ENCODE results near the gene USP3. TPM values are rescaled to one million over a fixed set of nuclear protein-coding genes. Genes with fewer than 3 reads are reported as not detected.
"Not testable (repeated sequence)": the region's sequence is repeated elsewhere in the genome, so short reads cannot be mapped to it uniquely, and the experiment has no call there.

USP3 gene
- total RNA-seq, 4 donors from 2014 or later, result 56.1 to 93.0 (median 73.7) TPM

DNA sequence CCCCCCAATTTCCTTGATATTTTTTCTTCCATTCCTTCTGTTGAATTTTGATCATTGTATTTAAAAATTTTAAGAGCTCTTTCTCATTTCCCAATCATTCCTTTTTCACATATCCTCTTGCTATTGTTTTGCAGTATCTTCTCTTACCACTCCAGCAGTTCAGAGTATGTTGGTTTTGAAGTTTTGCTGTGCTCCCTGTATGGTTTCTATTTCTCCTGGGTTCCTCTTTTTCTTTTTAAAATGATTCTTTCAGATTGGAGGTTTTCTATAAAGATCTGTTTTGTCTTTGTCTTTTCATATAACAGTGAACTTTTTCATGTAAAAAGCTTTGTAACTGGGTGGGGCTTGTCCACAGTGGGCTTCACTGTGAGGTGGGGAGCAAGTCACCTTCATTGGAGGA, 12.8 kb downstream of the USP3 start:
- H3K27ac ChIP-seq, result peak overlapping the region in 2 of 4 donors; percentile 40 to 48
- no peaks in the 10 kb centered on the region for H3K36me3 ChIP-seq
- H3K9me3 ChIP-seq, result no peaks in the 10 kb centered on the region
- H3K27me3 ChIP-seq, result no peaks in the 10 kb centered on the region
- in situ Hi-C loops (cut with MboI; ENCODE audit: low pct_ligation_motif_present in 1 of 4, low pct_unique_long_range_greater_than_20kb in 1 of 4, low sequenced_read_pairs in 3 of 4), result no loop called here
- no peak for DNase-seq
- intact Hi-C loops (cut with DNase I; ENCODE audit: low total_unique reads), result no loop called here
- H3K4me3 ChIP-seq, result no peak overlapping the region
- TF ChIP-seq, protein P1, sequence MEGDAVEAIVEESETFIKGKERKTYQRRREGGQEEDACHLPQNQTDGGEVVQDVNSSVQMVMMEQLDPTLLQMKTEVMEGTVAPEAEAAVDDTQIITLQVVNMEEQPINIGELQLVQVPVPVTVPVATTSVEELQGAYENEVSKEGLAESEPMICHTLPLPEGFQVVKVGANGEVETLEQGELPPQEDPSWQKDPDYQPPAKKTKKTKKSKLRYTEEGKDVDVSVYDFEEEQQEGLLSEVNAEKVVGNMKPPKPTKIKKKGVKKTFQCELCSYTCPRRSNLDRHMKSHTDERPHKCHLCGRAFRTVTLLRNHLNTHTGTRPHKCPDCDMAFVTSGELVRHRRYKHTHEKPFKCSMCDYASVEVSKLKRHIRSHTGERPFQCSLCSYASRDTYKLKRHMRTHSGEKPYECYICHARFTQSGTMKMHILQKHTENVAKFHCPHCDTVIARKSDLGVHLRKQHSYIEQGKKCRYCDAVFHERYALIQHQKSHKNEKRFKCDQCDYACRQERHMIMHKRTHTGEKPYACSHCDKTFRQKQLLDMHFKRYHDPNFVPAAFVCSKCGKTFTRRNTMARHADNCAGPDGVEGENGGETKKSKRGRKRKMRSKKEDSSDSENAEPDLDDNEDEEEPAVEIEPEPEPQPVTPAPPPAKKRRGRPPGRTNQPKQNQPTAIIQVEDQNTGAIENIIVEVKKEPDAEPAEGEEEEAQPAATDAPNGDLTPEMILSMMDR (IDR thresholded peaks at IDR 0.05), result no peak
- peaks cover 36 to 94% (median 66%) of the 10 kb centered on the region in 4 donors for H3K4me1 ChIP-seq

DNA sequence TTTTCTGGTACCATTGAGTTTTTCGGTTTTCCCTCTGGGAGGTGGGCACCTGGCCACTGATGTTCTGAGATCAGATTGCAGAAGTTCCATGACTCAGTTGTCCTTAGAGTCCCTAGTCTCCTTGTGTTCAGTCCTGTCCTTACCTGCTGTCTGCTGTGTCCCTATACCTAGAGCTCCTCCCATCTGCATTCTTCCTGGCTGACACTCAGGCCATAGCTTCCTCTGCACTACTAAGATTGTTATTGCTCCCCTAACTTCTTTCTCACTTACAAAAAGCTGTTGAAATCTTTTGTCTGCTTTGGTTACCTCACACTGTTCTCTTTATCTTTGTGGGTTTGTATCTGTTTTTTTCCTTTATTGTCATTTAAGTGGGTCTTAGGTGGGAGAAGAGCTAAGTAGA, 13.2 kb downstream of the USP3 start:
- H3K4me1 ChIP-seq, result peaks cover 38 to 94% (median 68%) of the 10 kb centered on the region in 4 donors
- DNase-seq, result peak; percentile 26
- in situ Hi-C loops (cut with MboI; ENCODE audit: low pct_ligation_motif_present in 1 of 4, low pct_unique_long_range_greater_than_20kb in 1 of 4, low sequenced_read_pairs in 3 of 4), result no loop called here

DNA sequence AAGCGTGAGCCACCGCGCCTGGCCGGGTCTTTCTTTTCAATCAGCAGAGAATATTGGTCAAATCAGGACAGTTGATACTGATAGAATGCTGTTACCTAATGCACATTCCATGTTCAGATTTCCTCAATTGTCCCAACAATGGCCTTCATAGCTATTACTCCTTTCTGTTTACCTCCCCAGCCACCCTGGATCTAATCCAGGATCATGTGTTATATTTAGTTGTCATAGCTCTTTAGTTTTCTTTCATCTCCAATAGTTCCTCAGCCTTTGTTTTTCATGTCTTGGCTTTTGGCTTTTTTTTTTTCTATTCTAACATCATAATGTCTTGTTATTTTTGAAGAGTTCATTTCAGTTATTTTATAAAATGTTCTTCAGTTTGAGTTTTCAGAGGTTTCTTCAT, 14.6 kb downstream of the USP3 start:
- H3K27me3 ChIP-seq, result no peaks in the 10 kb centered on the region
- in situ Hi-C loops (cut with MboI; ENCODE audit: low pct_ligation_motif_present in 1 of 4, low pct_unique_long_range_greater_than_20kb in 1 of 4, low sequenced_read_pairs in 3 of 4), result no loop called here
- intact Hi-C loops (cut with DNase I; ENCODE audit: low total_unique reads), result no loop called here
- 97% methylated on average over 4 of the region's 4 CpGs; no CpG with 5 or more reads in 1 of the 2 donors for WGBS, 2 donors (ENCODE audit: low coverage in 1 of 2)
- no peak for TF ChIP-seq POLR2AphosphoS5 (IDR thresholded peaks at IDR 0.05)
- TF ChIP-seq, protein P1 (IDR thresholded peaks at IDR 0.05), result no peak
- no peak for TF ChIP-seq POLR2A (IDR thresholded peaks at IDR 0.05)
- no peak for TF ChIP-seq EP300 (IDR thresholded peaks at IDR 0.05; ENCODE audit: low read depth)
- peaks cover 41 to 94% (median 68%) of the 10 kb centered on the region in 4 donors for H3K4me1 ChIP-seq
- no peak for DNase-seq
- H3K9me3 ChIP-seq, result no peaks in the 10 kb centered on the region
- H3K36me3 ChIP-seq, result no peaks in the 10 kb centered on the region
- H3K4me3 ChIP-seq, result no peak overlapping the region
- H3K27ac ChIP-seq, result no peak overlapping the region

More for the DNA sequence above, 13.2 kb downstream of the USP3 start:
- H3K27me3 ChIP-seq, result no peaks in the 10 kb centered on the region
- H3K27ac ChIP-seq, result peak overlapping the region in 2 of 4 donors; percentile 40 to 48
- H3K36me3 ChIP-seq, result no peaks in the 10 kb centered on the region
- intact Hi-C loops (cut with DNase I; ENCODE audit: low total_unique reads), result no loop called here
- H3K9me3 ChIP-seq, result no peaks in the 10 kb centered on the region
- no peak overlapping the region for H3K4me3 ChIP-seq
- 61% methylated on average over 1 of the region's 1 CpG; no CpG with 5 or more reads in 1 of the 2 donors for WGBS, 2 donors (ENCODE audit: low coverage in 1 of 2)
- TF ChIP-seq POLR2AphosphoS5 (IDR thresholded peaks at IDR 0.05) (no peak), EP300 (IDR thresholded peaks at IDR 0.05; ENCODE audit: low read depth) (no peak), POLR2A (IDR thresholded peaks at IDR 0.05) (no peak)
- TF ChIP-seq, protein P1 (IDR thresholded peaks at IDR 0.05), result no peak

DNA sequence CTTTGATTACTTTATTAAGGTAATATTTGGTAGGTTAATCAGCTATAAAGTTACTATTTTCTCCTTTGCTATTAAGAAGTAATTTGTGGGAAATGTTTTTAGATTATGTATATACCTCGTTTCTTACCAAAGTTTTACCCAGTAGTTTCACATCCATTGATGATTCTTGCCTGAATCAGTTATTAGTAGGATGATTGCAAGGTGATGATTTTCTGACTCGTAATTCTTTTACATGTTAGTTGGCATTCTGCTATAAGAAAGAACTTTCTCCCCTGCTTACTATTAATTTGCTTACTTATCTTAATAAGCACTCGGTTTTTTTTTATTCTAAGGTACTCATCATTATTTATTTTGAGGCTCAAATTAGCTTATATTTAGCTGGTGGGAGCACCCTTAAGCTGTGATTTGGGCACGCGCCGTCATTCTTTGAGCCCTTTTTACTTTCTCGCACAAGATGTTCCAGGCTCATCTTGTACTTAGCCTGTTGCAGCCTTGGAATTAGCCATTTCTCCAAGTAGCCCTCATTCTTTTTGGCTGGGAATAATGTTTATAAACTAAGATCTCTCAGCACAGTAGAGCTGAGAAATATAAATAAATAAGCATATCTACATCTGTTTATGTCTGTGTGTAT, 15.3 kb downstream of the USP3 start:
- Histone ChIP-seq H3K9me3 (no peaks in the 10 kb centered on the region), H3K27me3 (no peaks in the 10 kb centered on the region), H3K4me1 (peaks cover 41 to 94% (median 63%) of the 10 kb centered on the region in 4 donors), H3K36me3 (no peaks in the 10 kb centered on the region), H3K27ac (no peak overlapping the region), H3K4me3 (no peak overlapping the region)
- TF ChIP-seq POLR2AphosphoS5 (IDR thresholded peaks at IDR 0.05) (no peak), POLR2A (IDR thresholded peaks at IDR 0.05) (no peak), EP300 (IDR thresholded peaks at IDR 0.05; ENCODE audit: low read depth) (no peak)
- TF ChIP-seq, protein P1 (IDR thresholded peaks at IDR 0.05), result no peak
- in situ Hi-C loops (cut with MboI; ENCODE audit: low pct_ligation_motif_present in 1 of 4, low pct_unique_long_range_greater_than_20kb in 1 of 4, low sequenced_read_pairs in 3 of 4) (no loop called here), intact Hi-C loops (cut with DNase I; ENCODE audit: low total_unique reads) (no loop called here)
- 77% methylated on average over 7 of the region's 7 CpGs for WGBS, 2 donors (ENCODE audit: low coverage in 1 of 2)
- no peak for DNase-seq

DNA sequence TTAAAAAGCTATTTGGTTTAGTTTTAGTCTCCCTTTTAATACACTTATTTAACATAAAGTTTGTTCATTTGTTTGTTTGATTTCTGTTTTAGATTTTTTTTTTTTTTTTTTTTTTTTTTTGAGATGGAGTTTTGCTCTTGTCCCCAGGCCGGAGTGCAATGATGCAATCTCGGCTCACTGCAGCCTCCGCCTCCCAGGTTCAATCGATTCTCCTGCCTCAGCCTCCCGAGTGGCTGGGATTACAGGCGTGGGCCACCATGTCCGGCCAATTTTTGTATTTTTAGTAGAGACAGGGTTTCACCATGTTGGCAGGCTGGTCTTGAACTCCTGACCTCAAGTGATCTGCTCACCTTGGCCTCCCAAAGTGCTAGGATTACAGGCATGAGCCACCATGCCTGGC, 16.1 kb downstream of the USP3 start:
- intact Hi-C loops (cut with DNase I; ENCODE audit: low total_unique reads); H3K9me3 ChIP-seq; H3K27me3 ChIP-seq; H3K27ac ChIP-seq; H3K36me3 ChIP-seq; in situ Hi-C loops (cut with MboI; ENCODE audit: low pct_ligation_motif_present in 1 of 4, low pct_unique_long_range_greater_than_20kb in 1 of 4, low sequenced_read_pairs in 3 of 4); DNase-seq; H3K4me3 ChIP-seq: not testable (repeated sequence)
- 89 to 94% methylated on average over 6 to 7 of the region's 7 CpGs for WGBS, 2 donors (ENCODE audit: low coverage in 1 of 2)
- peaks cover 36 to 92% (median 56%) of the 10 kb centered on the region in 4 donors for H3K4me1 ChIP-seq

Data from transverse colon (tissue), 4 donors.